ENCODE data around the gene OR14C36.

The OR14C36 gene

GRCh38 chr1:248324468-248324867 lies 24.1 kb upstream of the OR14C36 start, which contains the start of gene OR2M7:
TSS of gene OR2M7 (minus strand) at chr1:248324568. CDS start at chr1:248324568, 0 bp downstream.
- no peak within 1 kb of the TSS for H3K27ac ChIP-seq (ENCODE audit: poor library complexity, severe bottlenecking)
- no peak for ATAC-seq (ENCODE audit: low read depth)
- no peak for TF ChIP-seq CTCF (IDR thresholded peaks at IDR 0.05; ENCODE audit: poor library complexity, severe bottlenecking)
- no peaks in the 10 kb centered on the region for H3K36me3 ChIP-seq (ENCODE audit: low read depth)
- no peak within 1 kb of the TSS for H3K4me3 ChIP-seq (ENCODE audit: severe bottlenecking)
- H3K27me3 ChIP-seq (ENCODE audit: insufficient read depth, poor library complexity, severe bottlenecking) = no peaks in the 10 kb centered on the region
- no peaks in the 10 kb centered on the region for H3K9me3 ChIP-seq (ENCODE audit: severe bottlenecking)
- H3K4me1 ChIP-seq (ENCODE audit: insufficient read depth, poor library complexity, severe bottlenecking) = no peaks in the 10 kb centered on the region
- DNase-seq (ENCODE audit: low spot score) = no peak

GRCh38 chr1:248343451-248343850 lies 5.1 kb upstream of the OR14C36 start:
- Histone ChIP-seq H3K36me3 (ENCODE audit: low read depth) (no peaks in the 10 kb centered on the region), H3K27me3 (ENCODE audit: insufficient read depth, poor library complexity, severe bottlenecking) (no peaks in the 10 kb centered on the region), H3K4me1 (ENCODE audit: insufficient read depth, poor library complexity, severe bottlenecking) (no peaks in the 10 kb centered on the region), H3K9me3 (ENCODE audit: severe bottlenecking) (no peaks in the 10 kb centered on the region), H3K27ac (ENCODE audit: poor library complexity, severe bottlenecking) (no peak overlapping the region), H3K4me3 (ENCODE audit: severe bottlenecking) (no peak overlapping the region)
- DNase-seq (ENCODE audit: low spot score) = no peak
- ATAC-seq (ENCODE audit: low read depth) = no peak
- no peak for TF ChIP-seq CTCF (IDR thresholded peaks at IDR 0.05; ENCODE audit: poor library complexity, severe bottlenecking)

- no peaks in the 10 kb centered on the region for H3K9me3 ChIP-seq (ENCODE audit: severe bottlenecking)
- no peaks in the 10 kb centered on the region for H3K36me3 ChIP-seq (ENCODE audit: low read depth)
- H3K27ac ChIP-seq (ENCODE audit: poor library complexity, severe bottlenecking) = no peak overlapping the region
- no peaks in the 10 kb centered on the region for H3K27me3 ChIP-seq (ENCODE audit: insufficient read depth, poor library complexity, severe bottlenecking)
- DNase-seq (ENCODE audit: low spot score) (no peak), ATAC-seq (ENCODE audit: low read depth) (no peak)
- H3K4me3 ChIP-seq (ENCODE audit: severe bottlenecking) = no peak overlapping the region
- TF ChIP-seq CTCF (IDR thresholded peaks at IDR 0.05; ENCODE audit: poor library complexity, severe bottlenecking) = no peak
- H3K4me1 ChIP-seq (ENCODE audit: insufficient read depth, poor library complexity, severe bottlenecking) = no peaks in the 10 kb centered on the region
Observed at GRCh38 chr1:248359415-248359814, 10.8 kb downstream of the OR14C36 start.

- no peak for TF ChIP-seq CTCF (IDR thresholded peaks at IDR 0.05; ENCODE audit: poor library complexity, severe bottlenecking)
- H3K4me3 ChIP-seq (ENCODE audit: severe bottlenecking) = no peak within 1 kb of the TSS
- H3K36me3 ChIP-seq (ENCODE audit: low read depth) = no peaks in the 10 kb centered on the region
- no peak within 1 kb of the TSS for H3K27ac ChIP-seq (ENCODE audit: poor library complexity, severe bottlenecking)
- H3K9me3 ChIP-seq (ENCODE audit: severe bottlenecking) = no peaks in the 10 kb centered on the region
- no peaks in the 10 kb centered on the region for H3K27me3 ChIP-seq (ENCODE audit: insufficient read depth, poor library complexity, severe bottlenecking)
- no peaks in the 10 kb centered on the region for H3K4me1 ChIP-seq (ENCODE audit: insufficient read depth, poor library complexity, severe bottlenecking)
- no peak for DNase-seq (ENCODE audit: low spot score)
- no peak for ATAC-seq (ENCODE audit: low read depth)
Observed at GRCh38 chr1:248361121-248361715, 12.6 kb downstream of the OR14C36 start, which contains the start of gene OR2T4. TSS of gene OR2T4 (plus strand) at chr1:248361665. CDS start at chr1:248361665, 0 bp downstream.

GRCh38 chr1:248366609-248367008 lies 18.0 kb downstream of the OR14C36 start:
- Histone ChIP-seq H3K36me3 (ENCODE audit: low read depth) (no peaks in the 10 kb centered on the region), H3K27me3 (ENCODE audit: insufficient read depth, poor library complexity, severe bottlenecking) (no peaks in the 10 kb centered on the region), H3K4me1 (ENCODE audit: insufficient read depth, poor library complexity, severe bottlenecking) (no peaks in the 10 kb centered on the region), H3K9me3 (ENCODE audit: severe bottlenecking) (peaks cover 3% of the 10 kb centered on the region), H3K4me3 (ENCODE audit: severe bottlenecking) (no peak overlapping the region), H3K27ac (ENCODE audit: poor library complexity, severe bottlenecking) (no peak overlapping the region)
- no peak for DNase-seq (ENCODE audit: low spot score)
- ATAC-seq (ENCODE audit: low read depth) = no peak
- TF ChIP-seq CTCF (IDR thresholded peaks at IDR 0.05; ENCODE audit: poor library complexity, severe bottlenecking) = no peak

All from RWPE2 (cell line).